ENCODE measurements around the gene PTCRA. TPM values are rescaled to one million over a fixed set of nuclear protein-coding genes. Genes with fewer than 3 reads are reported as not detected.
"Not testable (repeated sequence)": the region's sequence is repeated elsewhere in the genome, so short reads cannot be mapped to it uniquely, and the experiment has no call there.

Gene PTCRA
- polyA plus RNA-seq, 2 of the 4 experiments (the other 2 are of a cell fraction), result not detected

DNA sequence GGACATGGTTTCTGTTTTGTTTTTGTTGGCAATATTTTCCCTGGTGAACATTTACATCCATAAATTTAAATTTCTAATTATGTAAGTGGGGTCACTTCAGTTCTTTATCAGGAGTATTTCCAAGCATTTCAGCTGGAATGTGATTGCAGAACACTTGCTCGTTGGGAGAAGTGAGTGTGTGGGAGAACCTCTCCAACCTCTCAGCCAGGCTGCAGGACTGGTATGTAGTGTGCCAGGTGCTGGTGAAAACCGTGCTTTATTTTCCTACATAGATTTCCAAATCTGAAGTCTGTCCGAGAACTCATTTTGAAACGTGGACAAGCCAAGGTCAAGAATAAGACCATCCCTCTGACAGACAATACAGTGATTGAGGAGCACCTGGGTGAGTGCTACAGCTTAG, 30.2 kb upstream of the PTCRA start:
- DNase-seq (ENCODE audit: low read depth in 1 of 2, low spot score in 1 of 2), result no peak
- Histone ChIP-seq H3K4me3 (no peak overlapping the region), H3K27ac (no peak overlapping the region), H3K9me3 (no peaks in the 10 kb centered on the region), H3K4me1 (peaks cover 17% of the 10 kb centered on the region), H3K4me2 (no peak overlapping the region)
- 72% methylated on average over 4 of the region's 4 CpGs for WGBS (ENCODE audit: missing lambda C conversion rate)
- ChIA-PET CTCF (interaction anchor here (1.1 kb wide), 1 partner anchor 338 kb away, joined by 3 read pairs; no protein-coding TSS in a partner anchor), POLR2A (no interaction called here)
- TF ChIP-seq EP300 (IDR thresholded peaks at IDR 0.05), result no peak
- no peak for TF ChIP-seq RFX5 (IDR thresholded peaks at IDR 0.05)
- TF ChIP-seq GATA3 (IDR thresholded peaks at IDR 0.05; ENCODE audit: borderline replicate concordance), result no peak
- TF ChIP-seq HOXB13 (CRISPR knock-in tag; IDR thresholded peaks at IDR 0.05; ENCODE audit: low read depth), result no peak
- TF ChIP-seq, protein P1, sequence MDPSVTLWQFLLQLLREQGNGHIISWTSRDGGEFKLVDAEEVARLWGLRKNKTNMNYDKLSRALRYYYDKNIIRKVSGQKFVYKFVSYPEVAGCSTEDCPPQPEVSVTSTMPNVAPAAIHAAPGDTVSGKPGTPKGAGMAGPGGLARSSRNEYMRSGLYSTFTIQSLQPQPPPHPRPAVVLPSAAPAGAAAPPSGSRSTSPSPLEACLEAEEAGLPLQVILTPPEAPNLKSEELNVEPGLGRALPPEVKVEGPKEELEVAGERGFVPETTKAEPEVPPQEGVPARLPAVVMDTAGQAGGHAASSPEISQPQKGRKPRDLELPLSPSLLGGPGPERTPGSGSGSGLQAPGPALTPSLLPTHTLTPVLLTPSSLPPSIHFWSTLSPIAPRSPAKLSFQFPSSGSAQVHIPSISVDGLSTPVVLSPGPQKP (IDR thresholded peaks at IDR 0.05; ENCODE audit: low read depth, low read length), result no peak
- no peak for TF ChIP-seq HOXA7 (CRISPR knock-in tag; IDR thresholded peaks at IDR 0.05)
- FAIRE-seq, result no peak
- no peak for ATAC-seq

DNA sequence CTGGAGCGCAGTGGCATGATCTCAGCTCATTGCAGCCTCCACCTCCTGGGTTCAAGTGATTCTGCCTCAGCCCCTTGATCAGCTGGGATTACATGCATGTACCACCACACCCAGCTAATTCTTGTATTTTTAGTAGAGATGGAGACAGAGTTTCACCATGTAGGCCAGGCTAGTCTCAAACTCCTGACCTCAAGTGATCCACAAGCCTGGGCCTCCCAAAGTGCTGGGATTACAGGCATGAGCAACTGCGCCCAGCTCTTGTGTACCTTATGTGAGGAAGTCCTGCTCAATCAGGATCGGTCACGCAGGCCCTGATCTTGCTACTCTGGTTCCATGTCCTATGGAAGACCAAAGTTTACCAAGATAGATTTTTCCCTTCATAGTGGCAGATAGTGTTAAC, 27.7 kb upstream of the PTCRA start:
- ATAC-seq; H3K9me3 ChIP-seq; POLR2A ChIA-PET; H3K4me1 ChIP-seq; DNase-seq (ENCODE audit: low read depth in 1 of 2, low spot score in 1 of 2); CTCF ChIA-PET; H3K4me3 ChIP-seq; FAIRE-seq; H3K4me2 ChIP-seq: not testable (repeated sequence)
- 90% methylated on average over 4 of the region's 4 CpGs for WGBS (ENCODE audit: missing lambda C conversion rate)
- H3K27ac ChIP-seq, result peak overlapping the region in 1 of 2 experiments; percentile 56; a peak in 2 of 6 replicates

DNA sequence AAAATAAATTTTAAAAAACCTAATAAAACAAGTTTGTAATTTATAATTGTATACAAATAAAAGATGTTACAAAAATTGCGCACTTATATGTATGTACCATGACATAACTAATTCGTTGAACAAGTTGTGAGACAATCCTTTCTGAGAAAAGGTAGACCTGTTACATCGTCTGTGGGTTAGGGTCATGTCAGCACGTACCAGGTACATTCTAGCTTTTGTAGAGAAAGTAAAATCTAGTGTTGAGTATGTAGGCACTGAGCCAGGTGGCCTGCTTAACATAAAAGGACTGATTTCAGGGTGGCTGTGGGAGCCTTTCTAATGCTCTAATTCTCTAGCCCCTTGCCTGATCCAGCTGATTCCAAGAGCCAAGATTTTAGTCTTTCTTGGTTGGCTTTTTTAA, 26.0 kb upstream of the PTCRA start:
- CTCF ChIA-PET, result interaction anchor here (0.5 to 1.4 kb wide), 4 partner anchors 11 to 440 kb away, joined by 3 to 4 read pairs (median 3); no protein-coding TSS in a partner anchor

DNA sequence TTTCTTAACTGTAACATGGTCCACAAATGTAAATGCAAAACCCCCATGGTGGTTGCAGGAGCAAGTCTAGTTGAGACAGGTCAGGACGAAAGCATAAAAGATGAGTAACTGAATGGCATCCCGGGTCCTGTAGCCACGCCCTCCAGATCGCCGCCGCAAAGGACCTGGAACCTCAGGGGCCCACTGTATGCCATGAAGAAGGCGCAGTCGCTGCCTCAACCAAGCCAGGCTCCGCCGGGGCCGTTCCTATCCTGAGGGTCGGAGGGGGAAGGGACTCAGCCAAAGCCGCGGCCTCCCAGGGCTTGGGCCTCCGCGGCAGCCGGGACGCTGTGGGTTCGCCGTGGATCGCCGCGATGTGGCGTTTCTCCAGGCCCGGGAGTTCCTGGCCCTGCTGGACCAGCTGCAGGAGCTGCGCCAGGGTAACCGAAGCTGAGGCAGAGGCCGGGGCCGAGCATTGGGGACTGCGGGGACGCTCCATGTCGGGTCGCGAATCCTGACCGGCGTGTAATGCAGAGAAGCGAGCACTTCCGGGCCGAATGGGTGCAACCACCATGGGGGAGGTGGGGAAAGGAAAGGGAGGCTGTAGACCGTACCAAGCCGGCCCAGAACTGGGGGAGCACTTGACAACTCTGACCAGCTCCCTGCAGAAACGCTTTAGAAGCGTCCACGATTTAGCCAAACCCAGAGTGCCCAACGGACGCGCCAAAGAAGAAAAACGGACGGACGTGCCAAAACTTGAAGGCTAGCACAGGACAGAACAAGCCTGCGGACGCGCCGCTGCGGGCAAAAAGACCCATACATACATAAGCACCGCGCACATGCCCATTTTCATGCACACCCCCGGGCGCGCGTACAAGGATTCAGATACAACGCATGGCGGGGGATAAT, 25.3 kb upstream of the PTCRA start:
- Histone ChIP-seq H3K4me3 (peak overlapping the region; percentile 80), H3K9me3 (no peaks in the 10 kb centered on the region), H3K27ac (peak overlapping the region; percentile 98 to 99), H3K4me1 (peaks cover 8% of the 10 kb centered on the region; the same call in 2 of the 3 replicates), H3K4me2 (peak overlapping the region; percentile 94)
- 2% methylated on average over 47 of the region's 63 CpGs for WGBS (ENCODE audit: missing lambda C conversion rate)
- peak; percentile 94 to 95 for ATAC-seq
- DNase-seq (ENCODE audit: low read depth in 1 of 2, low spot score in 1 of 2), result peak; percentile 79 to 95
- ChIA-PET CTCF (interaction anchor here (0.5 to 1.4 kb wide), 5 partner anchors 10 to 439 kb away, joined by 3 to 4 read pairs (median 3); partner anchors contain the start of gene TBCC), POLR2A (interaction anchor here (0.5 to 2.2 kb wide), 8 partner anchors 8 to 691 kb away, joined by 3 to 22 read pairs (median 3); partner anchors contain the start of genes BICRAL, RPL7L1 and TBCC)
- no peak for FAIRE-seq
- TF ChIP-seq PHF8 (IDR thresholded peaks at IDR 0.05; ENCODE audit: borderline replicate concordance, low read depth), result peak; percentile 93
- TF ChIP-seq HOXA7 (CRISPR knock-in tag; IDR thresholded peaks at IDR 0.05), result no peak
- no peak for TF ChIP-seq CBX8 (IDR thresholded peaks at IDR 0.05)
- no peak for TF ChIP-seq POLR2AphosphoS2 (conservative IDR thresholded peaks at IDR 0.05; ENCODE audit: low read length)
- peak; percentile 44; the same call in 1 of the 2 replicates for TF ChIP-seq FOSB (CRISPR knock-in tag; IDR thresholded peaks at IDR 0.05)
- no peak for TF ChIP-seq NR3C1 (IDR thresholded peaks at IDR 0.05)
- no peak for TF ChIP-seq RNF2 (IDR thresholded peaks at IDR 0.05; ENCODE audit: borderline replicate concordance, low read depth)
- TF ChIP-seq SREBF2 (IDR thresholded peaks at IDR 0.05), result no peak
- TF ChIP-seq JUNB (IDR thresholded peaks at IDR 0.05), result no peak
- TF ChIP-seq ZNF302 (CRISPR knock-in tag; IDR thresholded peaks at IDR 0.05), result no peak
- TF ChIP-seq, protein P2, sequence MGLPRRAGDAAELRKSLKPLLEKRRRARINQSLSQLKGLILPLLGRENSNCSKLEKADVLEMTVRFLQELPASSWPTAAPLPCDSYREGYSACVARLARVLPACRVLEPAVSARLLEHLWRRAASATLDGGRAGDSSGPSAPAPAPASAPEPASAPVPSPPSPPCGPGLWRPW (IDR thresholded peaks at IDR 0.05), result no peak
- no peak for TF ChIP-seq RCOR1 (IDR thresholded peaks at IDR 0.05; ENCODE audit: low read depth, low read length)
- TF ChIP-seq, protein P3, sequence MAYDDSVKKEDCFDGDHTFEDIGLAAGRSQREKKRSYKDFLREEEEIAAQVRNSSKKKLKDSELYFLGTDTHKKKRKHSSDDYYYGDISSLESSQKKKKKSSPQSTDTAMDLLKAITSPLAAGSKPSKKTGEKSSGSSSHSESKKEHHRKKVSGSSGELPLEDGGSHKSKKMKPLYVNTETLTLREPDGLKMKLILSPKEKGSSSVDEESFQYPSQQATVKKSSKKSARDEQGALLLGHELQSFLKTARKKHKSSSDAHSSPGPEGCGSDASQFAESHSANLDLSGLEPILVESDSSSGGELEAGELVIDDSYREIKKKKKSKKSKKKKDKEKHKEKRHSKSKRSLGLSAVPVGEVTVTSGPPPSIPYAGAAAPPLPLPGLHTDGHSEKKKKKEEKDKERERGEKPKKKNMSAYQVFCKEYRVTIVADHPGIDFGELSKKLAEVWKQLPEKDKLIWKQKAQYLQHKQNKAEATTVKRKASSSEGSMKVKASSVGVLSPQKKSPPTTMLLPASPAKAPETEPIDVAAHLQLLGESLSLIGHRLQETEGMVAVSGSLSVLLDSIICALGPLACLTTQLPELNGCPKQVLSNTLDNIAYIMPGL (CRISPR knock-in tag; IDR thresholded peaks at IDR 0.05; ENCODE audit: borderline replicate concordance), result peak; percentile 37; the same call in 1 of the 2 replicates
- TF ChIP-seq, protein P4, sequence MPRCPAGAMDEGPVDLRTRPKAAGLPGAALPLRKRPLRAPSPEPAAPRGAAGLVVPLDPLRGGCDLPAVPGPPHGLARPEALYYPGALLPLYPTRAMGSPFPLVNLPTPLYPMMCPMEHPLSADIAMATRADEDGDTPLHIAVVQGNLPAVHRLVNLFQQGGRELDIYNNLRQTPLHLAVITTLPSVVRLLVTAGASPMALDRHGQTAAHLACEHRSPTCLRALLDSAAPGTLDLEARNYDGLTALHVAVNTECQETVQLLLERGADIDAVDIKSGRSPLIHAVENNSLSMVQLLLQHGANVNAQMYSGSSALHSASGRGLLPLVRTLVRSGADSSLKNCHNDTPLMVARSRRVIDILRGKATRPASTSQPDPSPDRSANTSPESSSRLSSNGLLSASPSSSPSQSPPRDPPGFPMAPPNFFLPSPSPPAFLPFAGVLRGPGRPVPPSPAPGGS (IDR thresholded peaks at IDR 0.05), result peak; percentile 82
- TF ChIP-seq CHD4 (IDR thresholded peaks at IDR 0.05; ENCODE audit: borderline replicate concordance), result no peak
- no peak for TF ChIP-seq NPAS2 (CRISPR knock-in tag; IDR thresholded peaks at IDR 0.05; ENCODE audit: borderline replicate concordance)
- peak; percentile 43; the same call in 1 of the 2 replicates for TF ChIP-seq GATA3 (IDR thresholded peaks at IDR 0.05; ENCODE audit: borderline replicate concordance)
- TF ChIP-seq MAFK (IDR thresholded peaks at IDR 0.05; ENCODE audit: partially characterized antibody), result no peak
- TF ChIP-seq TFCP2L1 (CRISPR knock-in tag; IDR thresholded peaks at IDR 0.05), result peak; percentile 76; the same call in 1 of the 2 replicates
- no peak for TF ChIP-seq HDAC2 (IDR thresholded peaks at IDR 0.05)

More for the DNA sequence above, 26.0 kb upstream of the PTCRA start:
- no peak for TF ChIP-seq TP53 (CRISPR knock-in tag; IDR thresholded peaks at IDR 0.05)
- Histone ChIP-seq H3K9me3 (no peaks in the 10 kb centered on the region), H3K27ac (peak overlapping the region; percentile 98 to 99), H3K4me3 (peak overlapping the region; percentile 80), H3K4me2 (peak overlapping the region; percentile 94), H3K4me1 (peaks cover 8% of the 10 kb centered on the region; the same call in 2 of the 3 replicates)
- ATAC-seq, result peak; percentile 3 to 11; a peak in 2 of 6 replicates
- POLR2A ChIA-PET, result interaction anchor here (0.9 to 2.2 kb wide), 2 partner anchors 10 to 107 kb away, joined by 5 to 22 read pairs; partner anchors contain the start of genes BICRAL and RPL7L1
- no peak for FAIRE-seq
- no peak for DNase-seq (ENCODE audit: low read depth in 1 of 2, low spot score in 1 of 2)
- 63% methylated on average over 4 of the region's 4 CpGs for WGBS (ENCODE audit: missing lambda C conversion rate)
